NOMO-1 (cell line): Measurements from ENCODE around the gene SPA17.

Experiments
- DNase-seq, 2 experiments: peaks; one replicate each; lab custom pipeline; 2025; ENCODE audit not compliant: unreplicated experiment in 2 of 2; lab: John Stamatoyannopoulos, UW

Gene SPA17

GRCh38 chr11:124661553-124661952, 12.2 kb upstream of the SPA17 start:
- DNase-seq, result no peak

DNA sequence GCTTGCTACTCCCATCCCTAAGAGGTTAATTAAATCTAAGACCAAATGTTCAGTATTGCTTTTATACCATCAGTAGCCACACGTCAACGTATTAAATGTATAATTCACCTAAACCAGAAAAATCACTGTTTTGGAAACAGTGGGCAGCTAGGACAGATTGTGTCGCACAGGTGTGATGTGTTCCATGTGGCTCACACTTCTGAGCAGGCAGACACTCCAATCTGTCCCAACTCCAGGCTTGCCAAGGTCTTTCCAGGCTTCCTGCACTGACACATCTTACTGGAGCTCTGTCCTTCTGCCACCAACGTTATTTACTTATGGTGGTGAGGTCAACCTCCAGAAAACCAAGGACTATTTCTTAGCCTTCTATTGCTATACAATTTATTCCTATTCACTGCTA, 11.6 kb upstream of the SPA17 start:
- no peak for DNase-seq

DNA sequence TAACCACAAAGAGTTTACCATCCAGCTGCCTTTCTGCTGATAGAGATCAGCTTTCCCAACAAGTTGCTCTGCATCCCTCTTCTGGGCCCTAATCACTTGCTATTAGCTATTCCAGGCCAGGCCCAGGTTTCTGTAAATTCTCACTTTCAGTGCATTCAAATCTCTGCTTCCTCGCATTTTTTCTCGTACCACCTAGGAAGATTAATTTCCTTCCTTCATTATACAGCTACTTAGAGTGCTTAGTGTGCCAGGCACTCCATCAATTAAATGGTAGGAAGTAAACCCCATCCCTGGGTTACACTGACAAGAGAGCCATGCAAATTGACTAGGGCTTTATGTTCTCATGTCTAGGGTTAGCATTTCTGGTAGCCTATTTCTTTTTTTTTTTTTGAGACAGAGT, 9.8 kb upstream of the SPA17 start:
- DNase-seq, result no peak

- DNase-seq, result no peak
Measured at GRCh38 chr11:124667601-124668000, 6.1 kb upstream of the SPA17 start.

GRCh38 chr11:124669193-124669592, 4.5 kb upstream of the SPA17 start:
- peak; percentile 7 to 57 for DNase-seq

- DNase-seq, result peak; percentile 93 to 94
Measured at GRCh38 chr11:124670732-124671131, 3.0 kb upstream of the SPA17 start.

- no peak for DNase-seq
Measured at GRCh38 chr11:124672536-124673215, 1.0 kb upstream of the SPA17 start.

GRCh38 chr11:124674168-124674517, 439 bp downstream of the SPA17 start:
- no peak for DNase-seq

GRCh38 chr11:124674571-124674970, 867 bp downstream of the SPA17 start:
- no peak for DNase-seq

DNA sequence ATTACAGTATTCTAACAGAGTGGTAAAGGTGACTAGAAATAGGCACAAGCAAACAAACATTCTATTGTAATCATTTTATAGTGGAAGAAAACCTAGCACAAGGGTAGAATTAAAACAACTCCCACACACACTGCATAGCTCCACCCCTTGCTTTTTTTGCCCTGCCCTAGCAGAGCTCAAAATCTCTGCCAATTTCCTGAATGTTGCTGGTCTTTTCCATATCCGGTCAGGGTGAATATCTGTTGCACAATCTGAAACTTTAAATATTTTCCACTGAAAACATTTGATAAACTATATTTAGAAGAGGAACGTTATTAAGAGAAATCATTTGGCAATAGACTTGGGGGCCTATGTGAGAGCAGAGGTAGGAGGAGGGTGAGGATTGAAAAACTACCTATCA, 2.7 kb downstream of the SPA17 start:
- DNase-seq, result peak in 1 of 2 experiments; percentile 26

DNA sequence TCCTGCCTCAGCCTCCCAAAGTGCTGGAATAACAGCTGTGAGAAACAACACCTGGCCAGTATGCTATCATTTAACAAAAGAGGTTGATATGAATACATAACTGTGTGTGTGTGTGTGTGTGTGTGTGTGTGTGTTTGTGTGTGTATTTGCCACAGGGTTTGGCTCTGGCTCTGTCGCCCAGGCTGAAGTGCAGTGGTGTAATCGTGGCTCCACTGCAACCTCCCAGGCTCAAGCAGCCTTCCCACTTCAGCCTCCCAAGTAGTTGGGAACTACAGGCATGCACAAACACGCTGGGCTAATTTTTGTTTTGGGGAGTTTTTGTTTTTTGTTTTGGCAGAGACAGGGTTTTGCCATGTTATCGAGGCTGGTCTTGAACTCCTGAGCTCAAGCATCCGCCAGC, 4.7 kb downstream of the SPA17 start:
- no peak for DNase-seq

DNA sequence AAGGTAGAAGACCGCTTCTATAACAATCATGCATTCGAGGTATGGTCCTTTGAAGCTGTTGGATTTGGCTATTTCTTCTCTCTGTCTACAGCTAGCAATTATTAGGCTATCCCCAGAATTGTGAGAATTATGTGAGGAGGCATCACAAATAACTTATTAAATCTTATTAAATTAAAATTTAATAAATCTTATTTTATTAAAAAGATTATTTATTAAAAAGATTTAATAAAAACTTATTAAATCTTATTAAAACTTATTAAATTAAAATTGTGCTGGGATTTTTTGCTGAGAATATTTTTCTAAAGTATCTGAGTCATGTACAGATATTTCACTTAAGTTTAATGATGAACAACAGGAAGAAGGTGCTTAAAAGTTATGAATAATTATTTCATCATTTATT, 7.7 kb downstream of the SPA17 start:
- no peak for DNase-seq

- DNase-seq, result no peak
Measured at GRCh38 chr11:124682443-124682842, 8.7 kb downstream of the SPA17 start.

- DNase-seq, result no peak
Measured at GRCh38 chr11:124693142-124693541, 19.4 kb downstream of the SPA17 start.

GRCh38 chr11:124699547-124699946, 25.8 kb downstream of the SPA17 start:
- no peak for DNase-seq

GRCh38 chr11:124700028-124700427, 26.3 kb downstream of the SPA17 start:
- no peak for DNase-seq

GRCh38 chr11:124707829-124708228, 34.1 kb downstream of the SPA17 start:
- no peak for DNase-seq

DNA sequence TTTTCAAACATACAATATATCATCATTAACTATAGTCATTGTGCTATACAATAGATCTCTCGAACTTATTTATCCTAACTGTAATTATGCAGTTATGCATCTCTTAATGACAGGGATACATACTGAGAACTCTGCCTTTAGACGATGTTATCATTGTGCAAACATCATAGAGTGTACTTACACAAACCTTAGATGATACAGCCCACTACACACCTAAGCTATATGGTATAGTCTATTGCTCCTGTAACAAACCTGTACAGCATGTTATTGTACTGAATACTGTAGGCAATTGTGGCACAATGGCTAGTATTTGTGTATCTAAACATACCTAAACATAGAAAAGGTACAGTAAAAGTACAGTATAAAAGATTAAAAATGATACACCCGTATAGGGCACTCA, 38.7 kb downstream of the SPA17 start:
- no peak for DNase-seq

DNA sequence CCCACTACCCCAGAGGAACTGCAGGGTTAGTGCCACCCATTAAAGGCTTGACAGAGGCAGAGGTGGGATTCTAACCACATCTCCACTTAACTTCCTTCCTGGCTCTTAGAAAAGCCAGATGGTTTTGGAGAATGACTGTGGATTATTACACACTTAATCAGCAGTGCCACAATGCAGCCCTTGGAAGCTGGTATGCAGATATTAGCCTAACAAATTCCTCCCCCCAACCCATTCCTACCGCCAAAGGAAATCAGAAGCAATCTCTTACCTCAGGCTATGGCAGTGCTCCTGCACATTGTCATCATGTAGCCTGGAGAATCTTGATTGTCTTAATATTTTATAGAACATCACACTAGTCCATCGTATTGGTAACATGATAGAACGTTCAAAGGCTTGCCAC, 42.9 kb downstream of the SPA17 start:
- DNase-seq, result no peak

DNA sequence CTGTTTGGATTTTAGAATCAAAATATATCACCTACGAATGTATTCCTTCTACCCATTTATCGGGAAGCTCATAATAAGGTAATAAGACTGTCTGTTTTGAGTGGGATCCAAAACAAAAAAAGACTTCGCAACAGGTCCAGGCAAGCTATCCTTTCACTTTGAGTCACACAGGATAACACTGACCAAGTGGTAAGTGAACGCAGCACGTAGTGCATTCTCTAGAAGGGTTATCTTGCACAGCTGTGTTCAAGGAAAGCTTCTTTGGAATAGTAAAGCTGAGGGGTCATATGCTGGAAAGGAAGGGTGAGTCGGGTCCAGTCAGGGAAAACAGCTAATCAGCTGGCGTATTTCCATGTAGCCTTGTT, 43.7 kb downstream of the SPA17 start:
- DNase-seq, result no peak

DNA sequence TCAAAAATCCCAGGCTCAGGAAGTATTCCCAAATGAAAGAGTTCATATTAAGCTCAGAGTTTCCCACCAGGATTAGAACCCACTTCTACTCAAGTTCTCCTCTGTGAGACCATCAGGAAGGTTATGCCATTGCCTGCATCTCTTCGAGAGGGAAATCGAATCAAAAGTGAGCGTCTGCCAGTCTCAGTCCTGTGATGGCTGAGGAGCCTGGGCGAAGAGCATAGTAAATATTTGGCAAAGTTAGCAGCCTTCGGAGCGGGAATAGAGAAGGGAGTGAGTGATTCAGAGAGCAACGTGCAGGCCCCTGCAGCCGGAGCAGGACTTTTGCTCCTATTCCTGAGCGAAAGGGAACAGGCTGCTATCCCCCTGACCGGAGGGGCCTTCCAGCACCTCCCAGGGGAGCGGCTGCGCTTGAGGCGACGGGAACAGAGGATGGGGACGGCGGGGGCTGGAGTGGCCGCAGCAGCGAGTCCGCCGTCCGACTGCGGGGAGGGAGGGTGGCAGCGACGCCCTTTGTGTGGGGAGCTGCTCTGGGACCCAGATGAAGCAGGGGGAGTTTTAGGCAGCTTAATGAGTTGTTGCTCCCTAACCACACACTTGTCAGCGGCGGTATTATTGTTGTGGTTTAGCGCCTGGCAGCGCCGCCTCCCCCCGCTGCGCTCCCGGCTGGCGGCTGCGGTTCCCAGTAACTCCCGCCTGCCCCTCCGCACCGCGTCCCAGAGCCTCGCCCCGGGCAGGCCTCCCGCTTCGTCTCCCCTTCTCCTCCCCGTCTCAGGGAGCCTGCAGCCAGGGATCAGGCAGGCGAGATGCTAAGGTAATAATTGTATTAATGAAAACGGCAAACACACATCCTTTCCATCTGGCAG, 44.3 kb downstream of the SPA17 start:
- no peak for DNase-seq

DNA sequence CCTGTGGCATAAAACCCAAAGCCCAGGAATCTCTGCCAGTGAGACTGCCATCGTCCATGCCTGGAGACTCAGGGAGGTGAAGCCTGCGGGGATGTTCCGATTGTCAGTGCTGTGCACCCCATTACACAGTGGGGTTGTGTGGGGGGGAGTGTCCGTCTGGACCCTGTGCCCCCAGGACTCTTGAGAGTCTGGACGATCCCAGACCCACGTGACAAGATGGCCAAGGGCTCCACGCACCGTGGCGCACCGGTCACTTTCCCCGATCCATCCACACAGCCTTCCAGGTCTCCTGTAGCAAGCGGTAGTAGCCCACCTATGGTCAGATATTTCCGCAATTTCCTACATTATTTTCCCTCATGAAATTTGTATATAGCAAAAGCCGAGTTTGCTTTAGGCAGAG, 45.1 kb downstream of the SPA17 start:
- no peak for DNase-seq
